Cardiac muscle cell (in vitro differentiated cells and primary cell): Measurements from ENCODE around the gene SFXN4. TPM values are rescaled to one million over a fixed set of nuclear protein-coding genes. Genes with fewer than 3 reads are reported as not detected.

Source experiments
- DNase-seq, 2 donors: peaks; one replicate each; pipeline versions ENCODE4 v3.0.0 to v3.0.0-alpha.2; 2010 to 2017; ENCODE audit warnings: low read depth in 1 of 2, low spot score in 1 of 2
- H3K27ac ChIP-seq: fragments of 200-600 bp; sonication (generic); 2 replicates; pipeline ENCODE4 v1.5.1; 2016
- H3K27me3 ChIP-seq: fragments of 200-600 bp; sonication (generic); 2 replicates; pipeline ENCODE4 v1.6.0; 2016; ENCODE audit warnings: control low read depth
- H3K36me3 ChIP-seq: fragments of 200-600 bp; sonication (generic); 2 replicates; pipeline ENCODE4 v1.5.1; 2016; ENCODE audit warnings: control low read depth
- H3K4me1 ChIP-seq: fragments of 200-600 bp; sonication (generic); 2 replicates; pipeline ENCODE4 v1.8.1; 2017; ENCODE audit warnings: low read depth, mild to moderate bottlenecking, mixed run types
- H3K4me3 ChIP-seq: fragments of 200-600 bp; sonication (generic); 2 replicates; pipeline ENCODE4 v1.5.1; 2016; ENCODE audit warnings: mild to moderate bottlenecking
- H3K9me3 ChIP-seq: fragments of 200-600 bp; sonication (generic); 2 replicates; pipeline ENCODE4 v1.5.1; 2017; ENCODE audit warnings: low read depth, mild to moderate bottlenecking, control low read depth
- polyA plus RNA-seq: library from polyadenylated mRNA; unstranded; fragments of >200 nt; fragmentation: Nextera tagmentation; extraction: Ambion mirVana; gene quantifications from 2 replicates; pipeline ENCODE4 v1.2.1, GENCODE V29; 2016
- total RNA-seq: library from RNA; depleted of rRNA; stranded (reverse); fragments of >200 nt; gene quantifications from 2 replicates; pipeline ENCODE4 v1.2.3, GENCODE V29; 2016
- TF ChIP-seq, protein P1 (sequence below): IDR thresholded peaks from 2 replicates; pipeline ENCODE4 v1.5.1; 2012; ENCODE audit warnings: low read depth, mild to moderate bottlenecking, low read length

SFXN4 gene
- total and polyA plus RNA-seq, 2 experiments from 2014 or later: 21.4 to 53.2 TPM

DNA sequence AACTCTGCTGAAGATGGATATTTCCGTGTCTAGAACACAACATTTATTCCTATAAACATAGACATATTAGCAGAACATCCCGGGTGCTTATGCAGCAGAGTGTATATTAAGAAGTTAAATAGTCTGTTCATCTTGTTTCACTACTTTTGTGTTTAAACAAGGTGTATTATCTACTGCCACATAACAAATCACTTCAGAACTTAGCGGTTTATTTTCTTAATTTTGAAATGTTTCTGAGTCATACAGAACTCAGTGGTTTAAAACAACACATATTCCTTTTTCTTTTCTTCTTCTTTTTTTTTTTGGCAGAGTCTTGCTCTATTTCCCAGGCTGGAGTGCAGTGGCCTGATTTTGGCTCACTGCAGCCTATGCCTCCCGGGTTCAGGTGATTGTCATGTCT is 35.8 kb downstream of the SFXN4 start:
- Histone ChIP-seq H3K27ac (no peak overlapping the region), H3K36me3 (peaks cover 25% of the 10 kb centered on the region), H3K4me3 (no peak overlapping the region), H3K27me3 (no peaks in the 10 kb centered on the region), H3K9me3 (no peaks in the 10 kb centered on the region), H3K4me1 (no peaks in the 10 kb centered on the region)
- TF ChIP-seq, protein P1, sequence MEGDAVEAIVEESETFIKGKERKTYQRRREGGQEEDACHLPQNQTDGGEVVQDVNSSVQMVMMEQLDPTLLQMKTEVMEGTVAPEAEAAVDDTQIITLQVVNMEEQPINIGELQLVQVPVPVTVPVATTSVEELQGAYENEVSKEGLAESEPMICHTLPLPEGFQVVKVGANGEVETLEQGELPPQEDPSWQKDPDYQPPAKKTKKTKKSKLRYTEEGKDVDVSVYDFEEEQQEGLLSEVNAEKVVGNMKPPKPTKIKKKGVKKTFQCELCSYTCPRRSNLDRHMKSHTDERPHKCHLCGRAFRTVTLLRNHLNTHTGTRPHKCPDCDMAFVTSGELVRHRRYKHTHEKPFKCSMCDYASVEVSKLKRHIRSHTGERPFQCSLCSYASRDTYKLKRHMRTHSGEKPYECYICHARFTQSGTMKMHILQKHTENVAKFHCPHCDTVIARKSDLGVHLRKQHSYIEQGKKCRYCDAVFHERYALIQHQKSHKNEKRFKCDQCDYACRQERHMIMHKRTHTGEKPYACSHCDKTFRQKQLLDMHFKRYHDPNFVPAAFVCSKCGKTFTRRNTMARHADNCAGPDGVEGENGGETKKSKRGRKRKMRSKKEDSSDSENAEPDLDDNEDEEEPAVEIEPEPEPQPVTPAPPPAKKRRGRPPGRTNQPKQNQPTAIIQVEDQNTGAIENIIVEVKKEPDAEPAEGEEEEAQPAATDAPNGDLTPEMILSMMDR: no peak
- DNase-seq: no peak

DNA sequence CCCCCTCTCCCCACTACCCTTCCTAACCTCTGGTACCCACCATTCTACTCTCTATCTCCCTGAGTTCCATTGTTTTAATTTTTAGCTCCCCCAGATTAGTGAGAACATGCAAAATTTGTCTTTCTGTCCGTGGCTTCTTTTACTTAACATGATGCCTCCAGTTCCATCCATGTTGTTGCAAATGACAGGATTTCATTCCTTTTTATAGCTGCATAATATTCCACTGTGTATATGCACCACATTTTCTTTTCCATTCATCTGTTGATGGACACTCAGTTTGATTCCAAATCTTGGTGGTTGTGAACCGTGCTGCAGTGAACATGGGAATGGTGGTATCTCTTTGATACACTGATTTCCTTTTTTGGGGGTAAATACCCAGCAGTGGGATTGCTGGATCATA is 39.6 kb downstream of the SFXN4 start:
- Histone ChIP-seq H3K27me3 (no peaks in the 10 kb centered on the region), H3K36me3 (peaks cover 35% of the 10 kb centered on the region), H3K9me3 (no peaks in the 10 kb centered on the region), H3K4me1 (no peaks in the 10 kb centered on the region), H3K4me3 (no peak overlapping the region), H3K27ac (no peak overlapping the region)
- TF ChIP-seq, protein P1: no peak
- no peak for DNase-seq

DNA sequence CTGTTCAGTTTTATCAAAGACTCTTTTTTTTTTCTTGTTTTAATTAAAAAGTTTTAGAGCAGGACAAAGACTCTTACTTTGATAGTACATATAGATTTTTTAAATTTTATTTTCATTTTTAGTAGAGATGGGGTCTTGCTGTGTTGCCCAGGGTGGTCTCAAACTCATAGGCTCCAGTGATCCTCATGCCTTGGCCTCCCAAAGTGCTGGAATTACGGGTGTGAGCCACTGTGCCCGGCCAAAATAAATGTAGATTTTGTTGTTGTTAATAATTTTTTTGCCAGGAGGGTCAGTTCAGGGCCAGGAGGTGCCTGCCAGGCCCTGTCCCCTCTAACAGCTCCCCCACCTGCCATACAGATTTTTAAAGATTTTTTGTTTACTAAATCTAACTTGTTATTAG is 44.6 kb downstream of the SFXN4 start:
- Histone ChIP-seq H3K27me3 (no peaks in the 10 kb centered on the region), H3K4me3 (no peak overlapping the region), H3K36me3 (peaks cover 32% of the 10 kb centered on the region), H3K27ac (peak overlapping the region; percentile 67), H3K9me3 (no peaks in the 10 kb centered on the region), H3K4me1 (peaks cover 3% of the 10 kb centered on the region)
- no peak for DNase-seq
- TF ChIP-seq, protein P1: no peak

DNA sequence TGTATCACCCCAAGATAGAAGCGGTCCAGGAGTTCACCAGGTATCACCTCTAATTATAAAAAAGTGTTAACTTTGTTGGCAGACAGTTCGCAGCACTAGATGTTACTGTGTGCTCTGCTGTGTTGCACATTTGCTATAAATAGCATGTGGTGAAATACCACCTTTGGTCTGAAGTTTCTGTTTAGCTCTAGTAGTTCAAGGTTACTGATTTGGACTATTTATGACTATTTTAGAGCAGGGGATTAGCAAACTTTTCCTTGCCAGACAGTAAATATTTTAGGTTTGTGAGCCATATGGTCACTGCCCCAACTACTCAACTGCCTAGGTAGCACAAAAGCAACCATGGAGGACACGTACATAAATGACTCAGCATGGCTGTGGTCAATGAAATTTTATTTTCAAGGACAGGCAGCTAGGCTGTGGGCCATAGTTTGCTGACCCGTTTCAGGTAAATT is 45.1 kb downstream of the SFXN4 start:
- H3K9me3 ChIP-seq: no peaks in the 10 kb centered on the region
- H3K27me3 ChIP-seq: no peaks in the 10 kb centered on the region
- peaks cover 31% of the 10 kb centered on the region for H3K36me3 ChIP-seq
- peaks cover 3% of the 10 kb centered on the region for H3K4me1 ChIP-seq
- no peak overlapping the region for H3K4me3 ChIP-seq
- peak overlapping the region; percentile 67 for H3K27ac ChIP-seq
- peak in 1 of 2 donors; percentile 10 for DNase-seq
- TF ChIP-seq, protein P1: no peak

DNA sequence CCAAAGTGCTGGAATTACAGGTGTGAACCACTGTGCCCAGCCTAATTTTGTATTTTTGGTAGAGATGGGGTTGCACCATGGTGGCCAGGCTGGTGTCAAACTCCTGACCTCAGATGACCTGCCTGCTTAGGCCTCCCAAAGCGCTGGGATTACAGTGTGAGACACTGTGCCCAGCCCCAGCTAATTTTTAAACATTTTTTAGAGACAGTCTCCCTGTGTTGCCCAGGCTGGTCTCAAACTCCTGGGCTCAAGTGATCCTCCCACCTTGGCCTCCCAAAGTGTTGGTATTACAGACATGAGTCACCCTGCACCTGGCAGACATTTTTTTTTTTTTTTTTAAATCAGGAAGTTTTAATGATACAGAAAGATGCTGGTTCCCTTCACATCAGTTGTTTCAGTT is 46.1 kb downstream of the SFXN4 start:
- Histone ChIP-seq H3K9me3 (no peaks in the 10 kb centered on the region), H3K27ac (no peak overlapping the region), H3K4me3 (no peak overlapping the region), H3K36me3 (peaks cover 28% of the 10 kb centered on the region), H3K27me3 (no peaks in the 10 kb centered on the region), H3K4me1 (peaks cover 3% of the 10 kb centered on the region)
- no peak for DNase-seq
- TF ChIP-seq, protein P1: no peak

DNA sequence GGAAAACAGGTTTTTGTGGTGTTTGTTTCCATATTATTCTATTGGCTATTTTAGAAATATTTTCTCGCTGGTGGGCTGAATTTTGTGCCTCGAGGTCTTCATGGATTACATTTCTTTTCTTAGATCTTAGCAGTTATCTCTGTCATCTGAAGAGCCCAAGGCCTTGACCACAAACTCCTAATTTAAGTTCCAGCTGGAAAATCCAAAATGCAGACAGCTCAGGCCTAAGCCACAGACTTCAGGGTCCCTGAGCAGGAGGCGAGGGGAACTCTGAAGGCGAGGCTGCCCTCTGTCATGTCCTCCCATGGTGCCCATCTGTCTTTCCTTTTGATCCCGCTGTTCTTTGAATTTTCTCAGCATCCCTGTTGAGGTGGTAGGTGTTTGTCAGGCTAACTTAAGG is 47.3 kb downstream of the SFXN4 start:
- H3K27ac ChIP-seq: no peak overlapping the region
- TF ChIP-seq, protein P1: no peak
- no peak overlapping the region for H3K4me3 ChIP-seq
- H3K9me3 ChIP-seq: no peaks in the 10 kb centered on the region
- H3K36me3 ChIP-seq: peaks cover 30% of the 10 kb centered on the region
- peaks cover 3% of the 10 kb centered on the region for H3K4me1 ChIP-seq
- no peaks in the 10 kb centered on the region for H3K27me3 ChIP-seq
- no peak for DNase-seq
